Measurements from ENCODE around the gene SYNPO2.
"Not testable (repeated sequence)": the region's sequence is repeated elsewhere in the genome, so short reads cannot be mapped to it uniquely, and the experiment has no call there.

SYNPO2 gene

DNA sequence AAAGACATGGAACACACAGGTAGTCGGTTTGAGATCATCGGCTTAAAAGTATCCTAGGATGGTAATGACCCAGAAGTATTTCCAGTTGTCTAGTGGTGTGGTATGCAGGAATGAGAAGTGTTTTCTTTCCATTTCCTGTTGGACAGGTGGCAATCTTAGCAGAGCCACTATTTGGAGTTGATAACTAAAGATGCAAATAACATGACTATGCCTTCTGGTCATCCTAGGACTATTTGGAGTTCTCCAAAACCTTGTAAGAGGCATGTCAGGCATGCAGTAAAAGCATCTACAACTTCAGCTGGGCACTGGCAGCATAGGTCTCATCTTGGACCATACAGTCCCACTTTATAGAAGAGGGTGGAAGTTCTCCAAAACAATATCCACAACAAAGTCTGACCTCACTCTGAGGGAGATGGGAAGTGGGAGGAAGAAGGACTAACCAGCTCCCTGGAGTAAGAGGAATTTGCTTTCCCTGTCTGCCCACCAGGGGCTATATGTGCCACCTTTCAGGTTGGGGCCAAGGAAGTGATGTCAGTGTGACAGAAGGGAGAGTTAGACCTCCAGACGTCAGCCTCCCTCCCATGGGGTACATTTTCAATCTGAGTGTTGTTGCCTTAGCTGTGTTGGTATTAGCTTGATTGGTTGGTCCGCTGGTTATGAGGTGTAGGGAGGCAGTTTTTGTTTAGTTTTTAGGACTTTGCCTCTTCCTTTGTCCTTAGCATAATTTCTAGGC, 145.8 kb downstream of the SYNPO2 start:
- DNase-seq, result no peak

DNA sequence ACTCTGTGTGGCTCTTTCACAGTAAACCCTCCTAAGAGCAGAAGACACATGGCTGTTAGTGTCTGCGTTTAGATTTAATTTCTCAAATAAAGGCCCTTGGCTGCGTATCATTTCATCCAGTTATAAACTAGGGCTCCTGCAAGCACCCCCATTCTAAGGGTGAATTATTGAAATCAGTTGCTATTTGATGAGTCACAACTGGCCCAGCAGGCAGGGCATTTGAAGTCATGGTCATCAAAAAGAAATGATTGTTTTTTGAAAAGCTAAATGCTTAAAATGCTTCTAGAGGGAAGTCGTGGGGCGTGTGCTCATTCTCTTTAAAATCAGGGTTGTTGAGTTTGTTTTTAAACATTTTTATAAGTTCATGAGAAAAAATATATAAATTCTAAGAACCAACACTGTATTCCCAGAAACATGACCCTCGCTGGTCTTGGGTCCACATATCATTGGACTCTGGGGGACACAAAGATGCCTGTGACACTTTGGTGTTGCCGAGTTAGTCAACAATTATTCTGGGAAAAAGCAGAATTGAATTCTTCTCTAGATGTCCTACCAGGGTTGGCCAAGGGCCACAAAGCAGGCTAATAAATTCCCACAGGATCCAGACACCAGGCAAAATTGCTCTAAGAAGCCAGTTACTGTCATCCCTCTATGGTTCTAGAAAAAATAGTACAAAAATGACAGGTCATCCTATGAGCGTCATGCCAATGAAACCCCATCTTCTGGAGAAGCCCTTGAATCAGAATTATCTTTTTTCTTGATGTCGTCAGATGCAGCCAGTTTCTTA, 147.5 kb downstream of the SYNPO2 start:
- no peak for DNase-seq

DNA sequence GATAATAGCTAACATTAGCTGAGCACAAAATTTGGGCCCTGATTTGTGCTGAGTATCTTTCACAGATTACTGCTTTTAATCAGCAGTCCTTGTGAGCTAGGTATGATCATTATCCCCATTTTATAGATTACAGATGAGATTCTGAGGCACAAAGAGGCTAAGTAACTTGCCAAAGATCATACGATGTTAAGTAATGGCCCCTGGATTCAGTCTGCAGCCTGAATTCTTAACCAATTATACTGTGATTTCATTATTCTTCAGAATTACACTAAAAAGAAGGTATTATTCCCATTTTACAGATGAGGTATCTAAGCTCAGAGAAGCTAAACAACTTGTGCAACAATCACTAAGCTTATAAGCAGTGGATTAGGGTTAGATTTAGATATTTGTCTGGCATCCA, 149.1 kb downstream of the SYNPO2 start:
- DNase-seq, result no peak

DNA sequence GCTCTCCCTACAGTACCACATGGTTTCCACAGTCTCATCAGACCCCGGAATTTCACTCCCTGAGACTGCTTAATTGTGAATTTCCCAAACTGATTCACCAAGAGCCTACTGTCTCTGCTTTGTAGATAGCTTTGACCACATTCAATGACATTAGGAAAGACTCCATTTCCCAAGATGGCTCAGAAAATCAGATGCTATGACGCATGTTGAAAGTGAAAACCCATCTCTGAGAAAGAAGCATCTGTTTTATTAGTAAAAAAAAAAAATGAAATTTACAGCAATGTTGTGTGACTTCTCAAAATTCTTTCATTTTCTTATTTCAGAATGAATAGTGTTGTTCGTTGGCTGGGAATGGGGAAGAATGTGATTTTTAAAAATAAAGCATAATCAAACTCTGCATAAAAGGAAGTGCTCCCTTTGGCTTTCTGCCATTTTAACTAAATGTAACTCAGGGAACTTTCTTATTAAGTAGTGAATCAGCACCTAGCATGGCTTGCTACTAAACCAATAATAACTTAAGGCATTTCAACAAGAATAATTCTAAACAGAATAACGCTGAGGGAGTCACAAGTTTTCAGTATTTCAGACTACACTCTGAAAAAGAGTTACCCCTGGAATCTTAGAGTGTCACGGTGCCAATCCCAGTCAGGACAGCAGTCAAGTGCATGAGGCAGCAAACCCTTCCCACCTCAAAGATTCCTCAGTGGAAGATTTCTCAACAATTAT, 149.6 kb downstream of the SYNPO2 start:
- DNase-seq, result no peak

DNA sequence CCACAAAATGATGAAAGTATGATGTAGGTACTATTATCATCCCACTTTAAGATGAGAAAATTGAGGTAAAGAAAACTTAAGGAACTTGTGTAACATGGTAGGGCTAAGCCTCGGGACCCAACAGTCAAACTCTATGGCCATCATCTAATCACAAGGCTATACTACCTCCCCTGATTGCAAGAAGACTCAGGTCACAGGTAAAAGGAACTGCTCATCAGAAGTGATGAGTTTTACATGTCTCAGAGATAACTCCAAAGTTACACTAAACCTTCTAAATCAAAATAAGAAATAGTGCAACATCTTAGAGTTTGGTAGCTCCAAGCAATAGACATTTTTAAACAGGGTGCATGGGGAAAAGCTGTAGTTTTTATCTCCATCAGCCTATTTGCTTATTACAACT, 150.5 kb downstream of the SYNPO2 start:
- DNase-seq, result no peak

DNA sequence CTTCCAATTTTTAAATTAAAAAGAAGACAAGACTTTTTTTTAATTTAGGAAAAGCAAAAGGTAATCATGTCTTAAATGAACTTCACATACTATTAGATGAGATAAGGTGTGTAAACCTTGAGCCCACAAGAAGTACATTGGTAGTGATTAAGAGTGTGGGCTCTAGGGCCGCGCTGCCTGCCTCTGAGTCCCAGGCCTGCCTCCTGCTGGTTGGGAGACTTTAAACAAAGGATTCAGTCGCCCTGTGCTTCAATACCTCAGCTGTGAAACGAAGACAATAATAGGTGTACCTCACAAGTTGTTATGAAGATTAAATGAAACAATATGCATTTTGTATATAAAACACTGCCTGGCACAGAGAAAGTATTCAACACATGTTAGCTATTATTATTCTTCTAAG, 151.1 kb downstream of the SYNPO2 start:
- no peak for DNase-seq

DNA sequence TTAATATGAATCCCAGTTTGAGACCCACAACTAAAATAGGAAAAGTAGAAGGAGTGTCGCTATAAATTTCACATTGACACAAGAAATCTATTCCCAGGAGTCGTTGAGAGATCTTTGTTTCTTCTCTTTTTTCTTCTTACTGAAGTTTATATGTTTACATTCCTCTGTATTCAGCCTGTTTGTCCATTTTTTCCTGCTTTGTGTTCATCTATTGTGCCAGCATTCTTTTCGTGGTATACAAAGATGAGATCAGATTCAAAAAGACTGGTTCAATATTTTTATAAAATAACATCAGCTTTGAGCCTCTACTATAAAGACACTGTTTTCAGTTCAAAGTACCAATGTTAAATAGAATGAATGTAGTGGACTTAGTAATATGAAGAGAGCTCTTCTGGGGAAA, 151.6 kb downstream of the SYNPO2 start:
- DNase-seq, result no peak

DNA sequence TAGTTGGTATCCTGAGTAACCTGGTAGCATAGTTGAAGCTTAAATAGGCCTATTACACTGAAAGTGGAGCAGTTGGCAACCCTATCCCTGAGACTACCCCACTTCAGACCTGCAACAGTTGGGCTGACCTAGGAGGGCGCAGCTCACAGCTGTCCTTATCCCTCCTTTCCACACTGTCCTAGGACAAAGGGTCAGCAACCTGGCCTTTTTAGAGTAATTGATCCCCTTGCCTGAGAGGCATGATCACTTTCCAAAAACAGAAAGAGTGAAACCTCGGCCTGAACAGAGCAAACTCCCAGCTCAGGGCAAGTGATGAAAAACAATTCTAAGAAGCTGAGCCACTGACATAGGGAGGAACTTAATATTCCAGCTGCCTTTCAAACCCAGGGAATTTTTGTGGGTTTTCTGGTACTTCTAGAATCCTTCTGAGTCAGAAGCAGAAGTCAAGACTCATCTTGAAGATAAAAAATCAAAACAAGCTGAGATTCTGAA, 152.1 kb downstream of the SYNPO2 start:
- DNase-seq, result no peak

DNA sequence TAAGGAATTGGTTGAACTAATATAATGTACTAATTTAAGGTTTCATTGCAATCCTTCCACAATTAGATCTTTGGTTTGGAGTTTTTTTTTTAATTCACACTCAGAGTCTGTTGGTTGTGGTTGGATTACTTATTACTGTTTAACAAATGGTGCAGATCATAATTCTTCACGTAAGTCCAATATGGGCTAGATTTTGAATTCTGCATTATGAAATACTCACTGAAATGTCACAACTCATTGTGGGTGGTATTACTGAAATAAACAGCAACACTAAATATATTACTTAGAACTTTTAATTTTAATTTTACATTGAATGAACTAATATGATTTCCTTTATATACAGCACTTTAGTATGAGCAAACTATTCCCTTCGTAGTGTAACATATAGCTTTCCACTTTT, 152.7 kb downstream of the SYNPO2 start:
- no peak for DNase-seq

DNA sequence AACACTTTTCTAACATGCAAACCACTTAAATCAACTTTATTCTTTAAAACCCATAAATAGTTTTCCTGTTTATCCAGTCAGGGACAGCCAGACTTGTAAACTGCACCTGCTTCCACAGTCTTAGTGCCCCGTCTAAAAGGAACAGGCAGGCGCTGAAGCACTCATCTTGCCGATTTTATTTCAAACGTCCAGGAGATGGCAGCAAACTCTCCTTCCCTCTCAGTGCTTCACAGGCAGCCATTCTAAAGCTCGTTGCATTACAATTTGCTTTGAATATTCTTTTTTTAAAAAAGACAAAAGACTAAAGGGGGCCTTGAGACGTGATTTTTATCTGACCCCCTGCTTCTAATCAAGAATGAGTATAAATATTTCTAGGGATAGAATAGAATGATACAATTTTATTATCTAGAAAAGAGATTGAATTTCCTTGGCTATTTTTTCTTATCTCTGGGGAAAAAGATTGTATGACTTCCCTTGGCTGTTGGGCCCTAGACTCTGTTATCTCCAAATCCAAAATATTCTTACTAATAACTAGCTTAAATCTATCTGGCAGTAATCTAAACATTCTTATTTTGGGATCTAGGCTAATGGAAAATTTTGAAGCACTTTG, 153.4 kb downstream of the SYNPO2 start:
- peak; percentile 72 for DNase-seq

DNA sequence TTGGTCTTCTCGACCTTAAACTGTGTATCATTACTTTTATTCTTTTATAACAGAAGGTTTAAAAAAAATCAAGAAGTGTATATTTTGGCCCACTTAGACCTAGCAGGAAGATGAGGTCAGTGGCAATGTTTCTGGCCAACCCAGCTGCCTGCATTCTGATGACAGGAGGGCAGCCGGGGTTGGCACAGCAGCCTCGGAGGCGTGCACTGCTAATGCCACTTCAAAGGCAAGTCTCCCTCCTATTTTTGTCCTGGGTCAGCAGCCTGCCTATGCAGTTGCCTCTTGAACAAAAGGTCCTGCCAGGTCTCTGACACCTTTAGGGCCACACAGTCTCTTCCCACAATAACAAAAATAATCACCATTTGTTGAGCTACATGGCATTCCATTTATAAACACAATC, 157.6 kb downstream of the SYNPO2 start:
- DNase-seq, result no peak

DNA sequence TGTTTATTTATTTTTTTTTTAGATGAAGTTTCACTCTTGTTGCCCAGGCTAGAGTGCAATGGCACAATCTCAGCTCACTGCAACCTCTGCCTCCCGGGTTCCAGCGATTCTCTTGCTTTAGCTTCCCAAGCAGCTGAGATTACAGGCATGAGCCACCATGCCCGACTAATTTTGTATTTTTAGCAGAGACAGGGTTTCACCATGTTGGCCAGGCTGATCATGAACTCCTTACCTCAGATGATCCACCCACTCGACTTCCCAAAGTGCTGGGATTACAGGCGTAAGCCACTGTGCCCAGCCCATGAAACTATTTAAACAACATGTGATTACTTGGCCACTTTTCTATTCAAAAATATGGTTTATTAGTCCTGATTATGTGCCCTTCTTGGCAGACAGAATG, 158.4 kb downstream of the SYNPO2 start:
- DNase-seq, result not testable (repeated sequence)

DNA sequence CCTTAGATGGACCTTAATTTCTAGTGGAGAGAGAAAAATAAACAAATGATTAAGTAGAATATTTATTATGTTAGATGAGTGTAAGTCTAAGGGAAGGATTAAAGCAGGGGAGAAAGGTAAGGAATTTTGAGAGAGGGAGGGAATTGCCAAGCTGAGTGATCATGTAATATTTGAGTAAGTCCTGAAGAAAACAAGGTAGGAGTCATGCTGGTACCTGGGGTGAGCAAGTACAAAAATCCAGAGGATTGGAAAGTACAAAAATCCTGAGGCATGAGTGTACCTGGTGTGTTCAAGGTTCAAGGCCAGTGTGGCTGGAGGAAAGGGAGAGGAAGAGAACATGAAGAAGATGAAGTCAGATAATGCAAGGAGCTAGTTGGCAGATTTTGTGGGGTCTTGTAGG, 159.8 kb downstream of the SYNPO2 start:
- DNase-seq, result no peak

DNA sequence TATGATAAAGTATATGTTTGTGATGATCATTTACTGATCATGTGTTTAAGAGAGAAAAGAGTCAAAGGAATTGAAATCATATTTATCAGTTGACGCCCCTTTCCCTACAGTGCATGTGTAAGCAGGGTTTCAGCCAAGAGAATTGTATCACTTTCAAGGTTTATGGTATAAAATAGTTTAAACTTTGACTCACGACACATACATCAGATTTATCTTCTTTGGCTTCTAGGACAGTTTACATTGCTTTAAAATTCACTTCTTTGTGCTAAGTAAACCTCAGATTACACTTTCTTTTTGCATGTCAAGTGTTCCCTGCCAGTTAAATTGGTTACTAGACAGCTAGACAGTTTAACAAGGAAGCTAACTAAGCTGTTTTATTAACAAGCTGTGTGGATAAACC, 160.7 kb downstream of the SYNPO2 start:
- no peak for DNase-seq

DNA sequence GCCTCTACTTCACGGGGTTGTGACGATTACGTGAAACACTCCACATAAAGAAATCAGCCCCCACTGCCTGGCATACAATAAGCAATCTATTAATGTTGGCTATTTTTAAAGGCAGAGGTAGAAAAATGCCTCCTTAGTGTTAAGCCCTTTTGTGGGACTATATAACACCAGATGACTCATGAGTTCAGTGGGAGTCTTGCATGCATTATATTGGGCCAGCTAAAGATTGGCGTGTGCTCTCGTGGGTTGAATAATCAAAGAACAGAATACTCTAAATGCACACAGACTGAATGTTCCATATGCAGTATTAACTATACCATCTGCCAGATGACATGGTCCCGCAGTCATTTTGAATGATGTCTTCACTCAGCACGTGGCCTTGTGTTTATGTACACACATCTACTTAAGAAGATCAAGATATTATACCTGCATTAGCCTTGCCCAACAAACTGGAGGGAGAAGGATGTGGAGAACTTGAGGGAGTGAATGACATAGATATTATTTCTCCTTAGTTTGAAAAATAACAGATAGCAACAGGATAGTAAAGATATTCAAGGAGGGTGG, 162.0 kb downstream of the SYNPO2 start:
- DNase-seq, result no peak

DNA sequence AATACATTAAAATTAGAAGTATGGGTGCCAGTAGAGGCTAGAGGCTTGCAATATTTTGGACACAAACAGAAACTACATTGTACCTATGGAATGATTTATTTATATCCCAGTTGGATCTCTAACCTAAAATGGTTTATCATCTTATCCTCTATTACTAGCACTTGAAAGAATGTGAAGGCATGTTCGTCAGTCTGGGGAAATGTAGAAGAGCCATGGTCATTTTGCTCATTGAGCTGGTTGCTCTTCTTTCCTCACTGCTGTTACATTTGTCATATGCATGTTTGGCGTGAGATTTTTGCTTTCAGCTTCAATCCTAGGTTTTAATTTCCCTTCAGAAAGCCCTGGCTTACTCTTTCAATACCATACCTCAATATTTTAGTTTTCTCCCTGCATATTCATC, 164.6 kb downstream of the SYNPO2 start:
- DNase-seq, result no peak

DNA sequence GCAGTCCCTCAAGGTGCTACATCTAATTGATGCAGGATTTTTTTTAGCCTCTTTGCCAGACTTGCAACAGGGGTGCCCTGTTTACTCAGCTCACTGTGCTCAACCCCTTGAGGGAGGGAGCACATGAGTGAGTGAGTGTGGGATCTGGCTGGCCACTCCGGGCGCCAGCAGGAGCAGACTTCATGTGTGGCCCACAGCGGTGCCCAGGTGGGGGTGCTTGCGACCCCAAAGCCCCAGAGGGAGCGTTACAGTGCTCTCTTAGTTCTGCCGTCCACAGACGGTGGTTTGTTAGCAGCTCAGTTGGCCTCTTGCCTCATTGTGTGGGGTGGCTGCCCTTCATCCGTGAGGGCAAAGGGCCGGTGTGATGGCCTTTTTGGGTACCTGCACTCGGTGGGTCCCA, 165.3 kb downstream of the SYNPO2 start:
- no peak for DNase-seq

DNA sequence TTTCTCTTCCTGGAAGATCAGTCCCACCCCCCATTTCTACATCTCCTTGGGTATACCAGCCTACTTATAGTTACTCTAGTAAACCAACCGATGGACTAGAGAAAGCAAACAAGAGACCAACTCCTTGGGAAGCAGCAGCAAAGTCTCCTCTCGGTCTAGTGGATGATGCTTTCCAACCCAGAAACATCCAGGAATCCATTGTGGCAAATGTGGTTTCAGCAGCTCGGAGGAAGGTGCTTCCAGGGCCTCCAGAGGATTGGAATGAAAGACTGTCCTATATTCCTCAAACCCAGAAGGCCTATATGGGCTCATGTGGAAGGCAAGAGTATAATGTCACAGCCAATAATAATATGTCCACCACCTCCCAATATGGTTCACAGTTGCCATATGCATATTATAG, 168.8 kb downstream of the SYNPO2 start:
- DNase-seq, result no peak

DNA sequence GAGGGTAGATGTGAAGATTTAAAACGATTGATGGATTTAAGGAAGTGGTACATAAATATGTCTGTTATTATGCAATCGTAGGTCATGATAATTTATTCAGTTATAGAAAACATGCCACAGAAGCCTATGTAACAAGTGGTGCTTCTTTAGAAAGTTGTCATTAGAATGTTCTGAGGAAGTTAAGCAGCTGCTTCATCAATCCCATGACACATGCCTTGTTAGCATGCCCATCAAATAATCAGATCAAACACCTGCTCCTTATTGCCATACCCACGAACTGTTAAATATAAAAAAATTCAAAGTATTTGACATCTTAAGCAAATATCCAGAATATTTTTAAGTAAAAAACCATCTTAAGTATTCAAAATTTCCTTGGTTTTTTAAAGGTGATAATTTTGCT, 170.6 kb downstream of the SYNPO2 start:
- no peak for DNase-seq

DNA sequence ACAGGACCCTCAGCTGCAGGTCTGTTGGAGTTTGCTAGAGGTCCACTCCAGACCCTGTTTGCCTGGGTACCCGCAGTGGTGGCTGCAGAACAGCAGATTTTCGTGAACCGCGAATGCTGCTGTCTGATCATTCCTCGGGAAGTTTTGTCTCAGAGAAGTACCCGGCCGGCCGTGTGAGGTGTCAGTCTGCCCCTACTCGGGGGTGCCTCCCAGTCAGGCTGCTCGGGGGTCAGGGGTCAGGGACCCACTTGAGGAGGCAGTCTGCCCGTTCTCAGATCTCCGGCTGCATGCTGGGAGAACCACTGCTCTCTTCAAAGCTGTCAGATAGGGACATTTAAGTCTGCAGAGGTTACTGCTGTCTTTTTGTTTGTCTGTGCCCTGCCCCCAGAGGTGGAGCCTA, 178.5 kb downstream of the SYNPO2 start:
- DNase-seq, result not testable (repeated sequence)

DNA sequence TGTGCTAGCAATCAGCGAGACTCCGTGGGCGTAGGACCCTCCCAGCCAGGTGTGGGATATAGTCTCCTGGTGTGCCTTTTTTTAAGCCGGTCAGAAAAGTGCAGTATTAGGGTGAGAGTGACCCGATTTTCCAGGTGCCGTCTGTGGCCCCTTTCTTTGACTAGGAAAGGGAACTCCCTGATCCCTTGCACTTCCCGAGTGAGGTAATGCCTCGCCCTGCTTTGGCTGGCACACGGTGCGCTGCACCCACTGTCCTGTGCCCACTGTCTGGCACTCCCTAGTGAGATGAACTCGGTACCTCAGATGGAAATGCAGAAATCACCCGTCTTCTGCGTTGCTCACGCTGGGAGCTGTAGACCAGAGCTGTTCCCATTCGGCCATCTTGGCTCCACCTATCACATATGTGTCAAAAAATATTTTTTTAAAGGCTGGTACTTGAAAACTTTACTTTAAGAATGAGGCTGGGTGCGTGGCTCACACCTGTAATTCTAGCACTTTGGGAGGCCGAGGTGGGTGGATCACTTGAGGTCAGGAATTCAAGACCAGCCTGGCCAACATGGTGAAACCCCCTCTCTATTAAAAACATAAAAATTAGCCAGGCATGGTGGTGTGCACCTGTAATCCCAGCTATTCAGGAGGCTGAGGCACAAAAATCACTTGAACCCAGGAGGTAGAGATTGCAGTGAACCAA, 179.2 kb downstream of the SYNPO2 start:
- not testable (repeated sequence) for DNase-seq

DNA sequence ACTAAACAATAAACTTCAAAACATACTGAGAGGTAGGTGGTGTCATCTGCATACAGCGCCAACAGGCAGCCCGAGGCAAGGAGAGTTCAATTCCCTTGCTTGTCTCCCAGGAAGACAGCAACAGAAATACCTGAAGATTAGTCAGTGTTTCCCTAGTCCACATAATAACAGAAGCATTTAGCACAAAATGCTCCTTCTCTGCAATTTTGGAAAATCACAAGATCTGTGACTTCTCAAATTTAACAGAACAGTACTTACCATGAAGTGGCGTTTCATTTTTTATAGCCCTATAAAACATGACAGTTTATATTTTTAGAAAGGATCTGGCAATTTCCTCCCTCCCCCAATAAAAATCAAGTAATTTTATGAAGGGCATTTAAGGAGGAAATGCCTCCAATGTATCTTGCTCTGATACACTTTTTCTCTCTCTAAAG, 179.9 kb downstream of the SYNPO2 start:
- DNase-seq, result no peak

Measured in CD4-positive, alpha-beta T cell treated with Interleukin-10 for 1 hour (primary cell).